Measurements from ENCODE around the gene CELSR1. TPM values are rescaled to one million over a fixed set of nuclear protein-coding genes. Genes with fewer than 3 reads are reported as not detected.
A peak's percentile ranks its signal among the peaks of the same experiment; 100 is the strongest.

CELSR1 gene
- total RNA-seq, 4 donors from 2014 or later, result 18.4 to 56.0 (median 31.0) TPM

DNA sequence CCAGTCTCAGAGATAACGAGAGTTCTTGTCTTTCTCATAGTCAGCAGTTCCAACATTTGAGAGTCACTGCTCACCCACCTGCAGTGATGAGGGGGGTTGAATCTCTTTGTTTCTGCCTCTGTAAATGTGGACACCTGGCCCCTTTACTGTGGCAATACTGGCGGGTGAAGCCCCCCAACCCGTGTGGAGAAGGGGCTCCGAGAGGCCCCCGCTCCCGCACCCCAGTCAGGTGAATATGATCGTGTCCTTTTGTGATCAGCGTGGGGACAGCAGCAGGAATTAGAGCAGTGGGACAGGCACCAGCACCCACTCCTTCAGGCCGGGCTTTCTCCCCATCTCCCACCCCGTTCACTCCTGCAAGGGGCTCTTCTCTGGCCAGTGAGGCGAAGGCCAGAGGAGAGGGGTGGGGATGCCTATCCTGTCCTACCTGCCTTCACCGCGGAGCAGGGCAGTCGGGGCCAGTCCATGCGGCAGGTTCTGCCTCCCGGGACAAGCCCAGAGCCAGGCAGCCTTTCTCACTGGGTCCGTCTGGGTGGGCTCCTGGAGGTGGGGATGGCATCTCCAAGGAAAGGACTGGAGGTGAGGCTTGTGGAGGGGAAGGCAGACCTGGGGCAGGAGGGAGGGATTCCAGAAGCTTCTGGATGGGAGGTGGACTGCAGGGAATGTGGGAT lies 12.7 kb upstream of the CELSR1 start:
- intact Hi-C loops (cut with DNase I), result loop anchor here (10.0 kb wide), 1 partner anchor 425 kb away; no protein-coding TSS in a partner anchor
- no peak for DNase-seq
- no peak for TF ChIP-seq POLR2A (IDR thresholded peaks at IDR 0.05)
- TF ChIP-seq, protein P1, sequence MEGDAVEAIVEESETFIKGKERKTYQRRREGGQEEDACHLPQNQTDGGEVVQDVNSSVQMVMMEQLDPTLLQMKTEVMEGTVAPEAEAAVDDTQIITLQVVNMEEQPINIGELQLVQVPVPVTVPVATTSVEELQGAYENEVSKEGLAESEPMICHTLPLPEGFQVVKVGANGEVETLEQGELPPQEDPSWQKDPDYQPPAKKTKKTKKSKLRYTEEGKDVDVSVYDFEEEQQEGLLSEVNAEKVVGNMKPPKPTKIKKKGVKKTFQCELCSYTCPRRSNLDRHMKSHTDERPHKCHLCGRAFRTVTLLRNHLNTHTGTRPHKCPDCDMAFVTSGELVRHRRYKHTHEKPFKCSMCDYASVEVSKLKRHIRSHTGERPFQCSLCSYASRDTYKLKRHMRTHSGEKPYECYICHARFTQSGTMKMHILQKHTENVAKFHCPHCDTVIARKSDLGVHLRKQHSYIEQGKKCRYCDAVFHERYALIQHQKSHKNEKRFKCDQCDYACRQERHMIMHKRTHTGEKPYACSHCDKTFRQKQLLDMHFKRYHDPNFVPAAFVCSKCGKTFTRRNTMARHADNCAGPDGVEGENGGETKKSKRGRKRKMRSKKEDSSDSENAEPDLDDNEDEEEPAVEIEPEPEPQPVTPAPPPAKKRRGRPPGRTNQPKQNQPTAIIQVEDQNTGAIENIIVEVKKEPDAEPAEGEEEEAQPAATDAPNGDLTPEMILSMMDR (IDR thresholded peaks at IDR 0.05), result no peak
- Histone ChIP-seq H3K36me3 (no peaks in the 10 kb centered on the region), H3K27ac (peak overlapping the region in 1 of 3 donors; percentile 10), H3K4me1 (peaks cover 21 to 44% of the 10 kb centered on the region in 2 donors), H3K4me3 (replicated peaks in 1 of 3) (no peak overlapping the region), H3K27me3 (no peaks in the 10 kb centered on the region), H3K9me3 (no peaks in the 10 kb centered on the region)
- 66 to 73% methylated on average over 14 to 15 of the region's 17 CpGs for WGBS, 2 donors

DNA sequence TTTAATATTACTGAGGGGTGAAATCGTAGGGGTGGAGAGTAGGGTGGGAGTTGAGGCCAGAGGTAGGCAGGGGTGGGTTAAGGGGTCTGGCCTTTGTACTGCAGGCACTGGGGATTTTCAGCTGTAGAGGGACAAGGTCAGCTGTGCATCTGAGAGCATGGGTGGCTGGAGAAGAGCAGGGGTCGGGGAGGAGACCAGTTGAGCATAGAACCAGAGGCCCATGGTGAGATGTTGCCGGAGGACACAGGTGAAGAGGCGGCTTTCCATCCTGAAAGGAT lies 12.1 kb upstream of the CELSR1 start:
- H3K4me1 ChIP-seq, result peaks cover 21 to 45% of the 10 kb centered on the region in 2 donors
- TF ChIP-seq POLR2A (IDR thresholded peaks at IDR 0.05), result no peak
- TF ChIP-seq, protein P1 (IDR thresholded peaks at IDR 0.05), result no peak
- intact Hi-C loops (cut with DNase I), result loop anchor here (10.0 kb wide), 1 partner anchor 425 kb away; no protein-coding TSS in a partner anchor

DNA sequence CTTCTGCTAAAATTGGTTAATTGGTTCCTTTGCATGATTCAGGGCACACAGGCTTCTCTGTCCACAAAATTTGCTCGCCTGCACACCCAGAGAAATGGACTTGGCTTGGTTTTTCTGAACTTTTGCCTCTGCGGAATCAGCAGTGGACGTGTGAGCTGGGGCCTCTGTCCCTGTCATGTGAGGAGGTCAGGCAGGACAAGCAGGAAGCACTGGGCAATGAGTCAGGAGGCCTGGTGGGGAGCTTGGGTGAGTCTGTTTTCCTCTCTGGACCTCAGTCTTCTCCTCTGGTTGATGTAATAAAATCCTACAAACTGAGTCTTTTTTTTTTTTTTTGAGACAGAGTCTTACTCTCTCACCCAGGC lies 10.4 kb upstream of the CELSR1 start:
- Histone ChIP-seq H3K27me3 (no peaks in the 10 kb centered on the region), H3K4me3 (replicated peaks in 1 of 3) (no peak overlapping the region), H3K9me3 (no peaks in the 10 kb centered on the region), H3K4me1 (peaks cover 21 to 45% of the 10 kb centered on the region in 2 donors), H3K36me3 (no peaks in the 10 kb centered on the region), H3K27ac (peak overlapping the region in 2 of 3 donors; percentile 67 to 78)
- 66 to 69% methylated on average over 3 of the region's 3 CpGs for WGBS, 2 donors
- no peak for TF ChIP-seq POLR2A (IDR thresholded peaks at IDR 0.05)
- TF ChIP-seq, protein P1 (IDR thresholded peaks at IDR 0.05), result no peak
- peak; percentile 39 to 42 for DNase-seq
- intact Hi-C loops (cut with DNase I), result loop anchor here (10.0 kb wide), 1 partner anchor 423 kb away; no protein-coding TSS in a partner anchor

More for the DNA sequence above, 12.1 kb upstream of the CELSR1 start:
- no peaks in the 10 kb centered on the region for H3K27me3 ChIP-seq
- 80 to 82% methylated on average over 4 of the region's 4 CpGs for WGBS, 2 donors
- DNase-seq, result no peak
- peak overlapping the region in 1 of 3 donors; percentile 10 for H3K27ac ChIP-seq
- no peaks in the 10 kb centered on the region for H3K9me3 ChIP-seq
- H3K36me3 ChIP-seq, result no peaks in the 10 kb centered on the region
- no peak overlapping the region for H3K4me3 ChIP-seq (replicated peaks in 1 of 3)

DNA sequence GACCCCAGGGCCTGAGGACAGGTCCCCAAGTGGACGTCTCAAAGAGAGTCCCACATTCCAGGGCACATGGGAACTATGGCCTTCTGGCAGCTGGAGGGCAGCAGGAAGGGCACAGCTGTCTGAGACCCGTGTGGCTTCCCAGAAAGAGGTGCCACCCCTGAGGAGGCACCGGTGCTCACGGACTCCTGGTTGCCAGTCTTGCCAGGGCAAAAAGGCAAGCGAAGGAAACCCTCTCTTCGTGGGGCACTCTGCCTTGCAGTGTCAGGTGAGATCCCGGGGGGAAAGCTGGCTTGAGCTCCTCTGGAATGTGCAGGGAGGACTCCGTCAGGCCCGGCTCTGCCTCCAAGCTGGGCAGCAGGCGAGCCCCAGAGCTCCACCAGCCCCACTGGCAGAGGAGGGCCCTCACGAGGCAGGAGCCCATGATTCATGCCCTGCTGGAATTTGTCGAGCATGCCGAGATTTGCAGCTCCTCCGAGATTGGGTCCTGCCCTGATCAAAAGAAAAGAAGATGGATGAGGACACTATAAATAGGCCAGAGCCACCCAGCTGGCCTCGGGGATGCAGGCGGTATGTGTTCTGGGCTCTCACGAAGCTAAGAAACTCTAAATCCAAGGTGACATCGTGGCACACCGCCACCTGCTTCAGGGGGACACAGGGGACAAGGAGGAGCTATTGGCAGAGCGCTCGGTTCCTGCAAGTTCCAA lies 9.9 kb upstream of the CELSR1 start:
- 30 to 49% methylated on average over 8 to 21 of the region's 21 CpGs for WGBS, 2 donors
- peak; percentile 74 to 85 for DNase-seq
- TF ChIP-seq POLR2A (IDR thresholded peaks at IDR 0.05), result no peak
- TF ChIP-seq, protein P1 (IDR thresholded peaks at IDR 0.05), result peak in 2 of 6 experiments; percentile 10 to 23
- Histone ChIP-seq H3K9me3 (no peaks in the 10 kb centered on the region), H3K27me3 (no peaks in the 10 kb centered on the region), H3K4me3 (replicated peaks in 1 of 3) (no peak overlapping the region), H3K36me3 (no peaks in the 10 kb centered on the region), H3K4me1 (peaks cover 21 to 45% of the 10 kb centered on the region in 2 donors), H3K27ac (peak overlapping the region; percentile 65 to 78 (median 67))
- intact Hi-C loops (cut with DNase I), result loop anchor here (10.0 kb wide), 1 partner anchor 423 kb away; no protein-coding TSS in a partner anchor

Data from thyroid gland (tissue), 4 donors.